ENCODE data around the gene PRPSAP1.

- no peak for TF ChIP-seq POLR2A (IDR thresholded peaks at IDR 0.05)
- TF ChIP-seq CTCF (IDR thresholded peaks at IDR 0.05), result no peak
- no peak for TF ChIP-seq POLR2AphosphoS5 (IDR thresholded peaks at IDR 0.05)
- no peak for TF ChIP-seq EP300 (IDR thresholded peaks at IDR 0.05)
Measured at GRCh38 chr17:76326306-76326705, 27.4 kb downstream of the PRPSAP1 start.
